ENCODE data around the gene LARGE1. TPM values are rescaled to one million over a fixed set of nuclear protein-coding genes. Genes with fewer than 3 reads are reported as not detected.

Gene LARGE1
- total and polyA plus RNA-seq, 2 of the 8 experiments (the other 6 are each of a cell fraction or from before 2014, with no cell fraction given): 43.7 to 83.0 TPM

GRCh38 chr22:33542153-33542552, 378.1 kb downstream of the LARGE1 start:
- H3K4me2 ChIP-seq (ENCODE audit: insufficient read depth in 1 of 2, low read depth in 2 of 2, low read length in 2 of 2): no peak overlapping the region
- H2AFZ ChIP-seq (ENCODE audit: low read length): no peak overlapping the region
- H3K79me2 ChIP-seq (ENCODE audit: control insufficient read depth in 1 of 2, insufficient read depth in 2 of 2, low read length in 2 of 2): peaks cover 0 to 18% of the 10 kb centered on the region in 2 experiments; a peak in 2 of 4 replicates
- no peak overlapping the region for H2AK5ac ChIP-seq (ENCODE audit: low read depth, low read length)
- FAIRE-seq (no peak), DNase-seq (ENCODE audit: low read depth in 1 of 2, low spot score in 2 of 2) (no peak)
- no peak overlapping the region for H3K27ac ChIP-seq (ENCODE audit: low read depth, low read length)
- no peak overlapping the region for H4K91ac ChIP-seq (replicated peaks; ENCODE audit: insufficient read length, low read length)
- no peak overlapping the region for H3K9ac ChIP-seq (replicated peaks in 1 of 4; ENCODE audit: extremely low read depth in 1 of 4, low read depth in 3 of 4, low read length in 3 of 4)
- H3K4me3 ChIP-seq (ENCODE audit: extremely low read depth in 1 of 4, insufficient read depth in 2 of 4, low read depth in 3 of 4, low read length in 4 of 4): no peak overlapping the region
- CTCF ChIA-PET (ENCODE audit: partially characterized antibody): no interaction called here
- no peak overlapping the region for H3K14ac ChIP-seq (ENCODE audit: insufficient read length)
- H4K5ac ChIP-seq (ENCODE audit: insufficient read length, low read depth, low read length): no peak overlapping the region
- no peak overlapping the region for H3K23ac ChIP-seq (ENCODE audit: insufficient read length)
- H3K18ac ChIP-seq (ENCODE audit: extremely low read depth, low read length): no peak overlapping the region
- H3K4me1 ChIP-seq (replicated peaks in 1 of 4; ENCODE audit: control insufficient read depth in 3 of 4, insufficient read depth in 4 of 4, low read length in 3 of 4): no peaks in the 10 kb centered on the region
- H2BK15ac ChIP-seq (ENCODE audit: low read length): no peak overlapping the region
- H3K23me2 ChIP-seq (ENCODE audit: low read depth, low read length): no peaks in the 10 kb centered on the region
- peaks cover under 1 to 2% of the 10 kb centered on the region in 2 experiments for H4K20me1 ChIP-seq (replicated peaks in 1 of 2; ENCODE audit: control insufficient read depth in 1 of 2, insufficient read depth in 2 of 2, low read length in 2 of 2)
- no peaks in the 10 kb centered on the region for H3K9me3 ChIP-seq (ENCODE audit: insufficient read depth in 2 of 2, low read depth in 1 of 2, low read length in 1 of 2)
- TF ChIP-seq HDAC6 (IDR thresholded peaks at IDR 0.05; ENCODE audit: low read depth, low read length) (no peak), KDM5A (IDR thresholded peaks at IDR 0.05; ENCODE audit: low read length) (no peak), SIN3A (conservative IDR thresholded peaks at IDR 0.05 in 1 of 2, IDR thresholded peaks at IDR 0.05 in 1 of 2; ENCODE audit: low read depth in 1 of 2, low read length in 2 of 2) (no peak), SRF (IDR thresholded peaks at IDR 0.05; ENCODE audit: low read depth, low read length) (no peak), NRF1 (IDR thresholded peaks at IDR 0.05; ENCODE audit: low read depth, low read length) (no peak), CREB1 (IDR thresholded peaks at IDR 0.05) (no peak), PHF8 (conservative IDR thresholded peaks at IDR 0.05; ENCODE audit: low read depth, low read length) (no peak)
- no peak overlapping the region for H2BK120ac ChIP-seq (replicated peaks; ENCODE audit: low read depth, low read length)
- H3K79me1 ChIP-seq (ENCODE audit: low read depth, low read length): peaks cover 6% of the 10 kb centered on the region; the same call in 1 of the 2 replicates
- no peak overlapping the region for H3K56ac ChIP-seq (replicated peaks; ENCODE audit: insufficient read length, low read depth, low read length)
- no peak overlapping the region for H4K8ac ChIP-seq (ENCODE audit: extremely low read depth, insufficient read depth, low read length)
- no peak overlapping the region for H2BK12ac ChIP-seq (ENCODE audit: low read depth, low read length)
- no peak overlapping the region for H2BK20ac ChIP-seq (ENCODE audit: low read length)
- POLR2A ChIA-PET (ENCODE audit: partially characterized antibody): interaction anchor here (1.3 kb wide), 1 partner anchor 11 kb away, joined by 3 read pairs; no protein-coding TSS in a partner anchor
- H3K4ac ChIP-seq (replicated peaks; ENCODE audit: insufficient read length, low read depth, low read length): no peak overlapping the region
- 81% methylated on average over 3 of the region's 3 CpGs; no CpG with 5 or more reads in 1 of the 2 experiments for WGBS, 2 experiments (ENCODE audit: extremely low coverage in 1 of 2, insufficient coverage in 1 of 2, insufficient read length in 1 of 2, insufficient replicate concordance in 2 of 2, low coverage in 1 of 2, low lambda C conversion rate in 2 of 2, missing lambda C conversion rate in 1 of 2)
- no peaks in the 10 kb centered on the region for H3K36me3 ChIP-seq (ENCODE audit: control insufficient read depth in 2 of 4, insufficient read depth in 4 of 4, low read length in 3 of 4)
- H2BK5ac ChIP-seq (ENCODE audit: low read depth, low read length): no peak overlapping the region
- H3K27me3 ChIP-seq (replicated peaks in 1 of 4; ENCODE audit: control insufficient read depth in 3 of 4, extremely low read depth in 1 of 4, insufficient read depth in 3 of 4, low read length in 3 of 4): no peaks in the 10 kb centered on the region
